HG03565 (cell line): ENCODE measurements around the gene UNC13B.
"Not testable (repeated sequence)": the region's sequence is repeated elsewhere in the genome, so short reads cannot be mapped to it uniquely, and the experiment has no call there.

ENCODE experiments used
- ATAC-seq: cut with Tn5 transposase; IDR thresholded peaks from one replicate; pipeline ENCODE4 v1.9.1; 2021; ENCODE audit warnings: mild to moderate bottlenecking, moderate library complexity; ENCODE audit not compliant: unreplicated experiment

Gene UNC13B

GRCh38 chr9:35161713-35162604, at the start of gene UNC13B:
UNC13B (plus strand) TSS chr9:35162009; CDS start chr9:35162284, 275 bp downstream.
- ATAC-seq = peak; percentile 46

GRCh38 chr9:35112257-35113020, 49.4 kb upstream of the UNC13B start:
- no peak for ATAC-seq

GRCh38 chr9:35114113-35114839, 47.5 kb upstream of the UNC13B start:
- ATAC-seq = no peak

- no peak for ATAC-seq
These were observed 46.8 kb upstream of the UNC13B start for GRCh38 chr9:35114840-35115628.

GRCh38 chr9:35115680-35116538, 45.9 kb upstream of the UNC13B start, which contains the start of gene ATOSB:
ATOSB (minus strand) TSS chr9:35115862; CDS start chr9:35108274, 7,588 bp downstream.
- peak; percentile 47 for ATAC-seq

- ATAC-seq = no peak
These were observed 45.3 kb upstream of the UNC13B start for GRCh38 chr9:35116539-35116897.

GRCh38 chr9:35116898-35117551, 44.8 kb upstream of the UNC13B start:
- ATAC-seq = peak; percentile 49

GRCh38 chr9:35134920-35135319, 26.9 kb upstream of the UNC13B start:
- no peak for ATAC-seq

GRCh38 chr9:35135988-35136387, 25.8 kb upstream of the UNC13B start:
- no peak for ATAC-seq

- no peak for ATAC-seq
These were observed 24.9 kb upstream of the UNC13B start for GRCh38 chr9:35136866-35137265.

GRCh38 chr9:35140093-35140492, 21.7 kb upstream of the UNC13B start:
- ATAC-seq = no peak

- ATAC-seq = no peak
These were observed 19.8 kb upstream of the UNC13B start for GRCh38 chr9:35142037-35142436.

- not testable (repeated sequence) for ATAC-seq
These were observed 13.8 kb upstream of the UNC13B start for GRCh38 chr9:35147941-35148563.

GRCh38 chr9:35152926-35153325, 8.9 kb upstream of the UNC13B start:
- no peak for ATAC-seq

GRCh38 chr9:35156781-35157180, 5.0 kb upstream of the UNC13B start:
- no peak for ATAC-seq

GRCh38 chr9:35157836-35158235, 4.0 kb upstream of the UNC13B start:
- ATAC-seq = not testable (repeated sequence)

GRCh38 chr9:35158501-35159280, 3.1 kb upstream of the UNC13B start:
- no peak for ATAC-seq
